HepG2 (cell line): Measurements from ENCODE around the gene PJA2. TPM values are rescaled to one million over a fixed set of nuclear protein-coding genes. Genes with fewer than 3 reads are reported as not detected.

Experiments used
- ATF7-NPFF ChIP-seq: sonication (generic); formaldehyde crosslinking; IDR thresholded peaks from 2 replicates; pipeline ENCODE4 v1.8.1; 2023; ENCODE audit warnings: mild to moderate bottlenecking, low read depth, missing genetic modification reagents, moderate library complexity
- DMAP1 ChIP-seq: IDR thresholded peaks from 2 replicates; pipeline ENCODE4 v1.6.1; 2016
- ELF4 ChIP-seq: sonication (generic); formaldehyde crosslinking; IDR thresholded peaks from 2 replicates; pipeline ENCODE4 v1.5.0; 2020; ENCODE audit warnings: missing genetic modification reagents, mild to moderate bottlenecking, moderate library complexity, borderline replicate concordance
- GTF3A ChIP-seq: sonication (generic); formaldehyde crosslinking; conservative IDR thresholded peaks from 2 replicates; pipeline ENCODE4 v1.4.0; 2020; ENCODE audit warnings: mild to moderate bottlenecking, missing genetic modification reagents
- KDM2A ChIP-seq: sonication (generic); formaldehyde crosslinking; IDR thresholded peaks from 2 replicates; pipeline ENCODE4 v1.4.0; 2020; ENCODE audit warnings: low read depth, missing genetic modification reagents, borderline replicate concordance
- MED1 ChIP-seq: sonication (generic); formaldehyde crosslinking; IDR thresholded peaks from 2 replicates; pipeline ENCODE4 v1.4.0; 2020; ENCODE audit warnings: missing genetic modification reagents
- NR1H2 ChIP-seq: sonication (generic); formaldehyde crosslinking; IDR thresholded peaks from 2 replicates; pipeline ENCODE4 v1.8.1; 2022; ENCODE audit warnings: low read depth, missing genetic modification reagents, borderline replicate concordance
- POGZ ChIP-seq: sonication (generic); formaldehyde crosslinking; IDR thresholded peaks from 2 replicates; pipeline ENCODE4 v1.4.0; 2020; ENCODE audit warnings: mild to moderate bottlenecking, missing genetic modification reagents
- SIN3B ChIP-seq: fragments of 150-350 bp; IDR thresholded peaks from 2 replicates; pipeline ENCODE4 v1.6.1; 2014; ENCODE audit warnings: low read length
- SMARCC2 ChIP-seq: fragments of 450-650 bp; IDR thresholded peaks from 2 replicates; pipeline ENCODE4 v1.6.1; 2017; ENCODE audit warnings: antibody characterized with exemption, mild to moderate bottlenecking
- SOX6 ChIP-seq, 2 experiments: fragments of 450-650 bp in 1 of 2; sonication (generic) in 1 of 2; formaldehyde crosslinking in 1 of 2; IDR thresholded peaks; 2 replicates each; pipeline versions ENCODE4 v1.4.0 to v1.6.1; 2017 to 2020; ENCODE audit warnings: antibody characterized with exemption in 1 of 2, mild to moderate bottlenecking in 1 of 2, missing genetic modification reagents in 1 of 2
- SP1 ChIP-seq, 2 experiments: fragments of 450-650 bp in 1 of 2; sonication (generic) in 1 of 2; formaldehyde crosslinking in 1 of 2; IDR thresholded peaks; 2 replicates each; pipeline versions ENCODE4 v1.4.0 to v1.6.1; 2016 to 2020; ENCODE audit warnings: missing genetic modification reagents in 1 of 2
- SRF ChIP-seq: IDR thresholded peaks from 2 replicates; pipeline ENCODE4 v1.6.1; 2011; ENCODE audit warnings: mild to moderate bottlenecking, low read depth, low read length, moderate library complexity
- ZNF17 ChIP-seq: sonication (generic); formaldehyde crosslinking; IDR thresholded peaks from 2 replicates; pipeline ENCODE4 v1.5.0; 2020; ENCODE audit warnings: mild to moderate bottlenecking, missing genetic modification reagents
- ZNF264 ChIP-seq: sonication (generic); formaldehyde crosslinking; IDR thresholded peaks from 2 replicates; pipeline ENCODE4 v1.4.0; 2020; ENCODE audit warnings: missing genetic modification reagents
- ZNF329 ChIP-seq: sonication (generic); formaldehyde crosslinking; IDR thresholded peaks from 2 replicates; pipeline ENCODE4 v1.9.0; 2021; ENCODE audit warnings: low read depth, mild to moderate bottlenecking, missing genetic modification reagents
- polyA plus RNA-seq, 8 experiments: library from polyadenylated mRNA; depleted of rRNA in 3 of 8; stranded (reverse) in 7 of 8; unstranded in 1 of 8; fragments of >200 nt; fragmentation: Illumina TruSeq in 4 of 8; extraction: Trizol in 4 of 8; gene quantifications; 2 replicates each; pipeline versions ENCODE4 v1.2.1 to v1.2.3, GENCODE V29; 2011 to 2016; ENCODE audit warnings: low read depth in 4 of 8, missing spikeins in 1 of 8, mixed read lengths in 1 of 8; ENCODE audit not compliant: insufficient read depth in 1 of 8
- total RNA-seq, 5 experiments: library from RNA; depleted of rRNA; stranded (reverse); fragments of >200 nt; fragmentation: Illumina TruSeq; extraction: Trizol; gene quantifications; 2 replicates each; pipeline ENCODE4 v1.2.3, GENCODE V29; 2016; ENCODE audit warnings: low read depth in 1 of 5
- TF ChIP-seq, protein P1 (sequence below): sonication (generic); formaldehyde crosslinking; IDR thresholded peaks from 2 replicates; pipeline ENCODE4 v1.4.0; 2020; ENCODE audit warnings: low read depth, missing genetic modification reagents
- TF ChIP-seq, protein P2 (sequence below): sonication (generic); formaldehyde crosslinking; IDR thresholded peaks from 2 replicates; pipeline ENCODE4 v1.5.0; 2020; ENCODE audit warnings: mild to moderate bottlenecking, missing genetic modification reagents, moderate library complexity
- TF ChIP-seq, protein P3 (sequence below): sonication (generic); formaldehyde crosslinking; IDR thresholded peaks from 2 replicates; pipeline ENCODE4 v1.4.0; 2020; ENCODE audit warnings: missing genetic modification reagents, mild to moderate bottlenecking, borderline replicate concordance
- TF ChIP-seq, protein P4 (sequence below): sonication (generic); formaldehyde crosslinking; IDR thresholded peaks from 2 replicates; pipeline ENCODE4 v1.8.0; 2022; ENCODE audit warnings: mild to moderate bottlenecking, missing genetic modification reagents

Gene PJA2
- total and polyA plus RNA-seq, 2 of the 13 experiments (the other 11 are each of a cell fraction or from before 2014, with no cell fraction given), result 39.4 to 41.4 TPM

DNA sequence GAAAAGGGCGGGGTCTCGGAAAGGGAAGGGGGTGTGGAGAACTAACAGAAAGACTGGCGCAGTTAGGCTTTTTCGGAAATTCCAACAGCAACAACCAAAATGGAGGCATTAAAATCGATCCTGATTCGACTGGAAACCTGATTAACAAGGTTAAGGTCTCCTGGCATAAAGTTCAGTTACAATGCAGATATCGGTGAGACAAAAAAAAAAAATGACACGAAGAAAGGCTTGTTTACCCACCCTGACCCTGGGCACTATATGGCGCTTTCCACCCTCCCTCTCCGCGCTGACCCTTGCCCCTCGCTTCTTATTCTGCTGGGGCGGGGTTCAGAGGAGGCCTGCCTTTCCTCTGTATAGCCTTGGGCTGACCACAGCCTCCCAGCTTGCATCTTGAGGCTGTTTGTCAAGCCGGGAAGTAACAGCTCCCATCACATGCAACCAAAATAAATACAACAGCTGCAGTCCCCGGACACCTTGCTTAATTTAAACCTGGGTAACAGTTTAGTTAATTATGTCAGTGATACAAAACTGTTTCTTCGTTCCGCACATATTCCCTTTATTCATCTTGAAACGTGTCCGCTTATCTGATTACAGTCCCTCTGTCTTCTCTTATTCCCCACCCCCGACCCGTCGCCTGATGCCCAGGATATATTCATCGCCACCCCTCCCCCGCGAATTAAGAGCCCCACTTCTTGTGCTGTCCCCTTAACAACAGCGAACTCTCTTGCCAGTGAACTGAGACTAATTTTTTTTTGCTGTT is 795 bp upstream of the PJA2 start (continued):
- TF ChIP-seq, protein P1, sequence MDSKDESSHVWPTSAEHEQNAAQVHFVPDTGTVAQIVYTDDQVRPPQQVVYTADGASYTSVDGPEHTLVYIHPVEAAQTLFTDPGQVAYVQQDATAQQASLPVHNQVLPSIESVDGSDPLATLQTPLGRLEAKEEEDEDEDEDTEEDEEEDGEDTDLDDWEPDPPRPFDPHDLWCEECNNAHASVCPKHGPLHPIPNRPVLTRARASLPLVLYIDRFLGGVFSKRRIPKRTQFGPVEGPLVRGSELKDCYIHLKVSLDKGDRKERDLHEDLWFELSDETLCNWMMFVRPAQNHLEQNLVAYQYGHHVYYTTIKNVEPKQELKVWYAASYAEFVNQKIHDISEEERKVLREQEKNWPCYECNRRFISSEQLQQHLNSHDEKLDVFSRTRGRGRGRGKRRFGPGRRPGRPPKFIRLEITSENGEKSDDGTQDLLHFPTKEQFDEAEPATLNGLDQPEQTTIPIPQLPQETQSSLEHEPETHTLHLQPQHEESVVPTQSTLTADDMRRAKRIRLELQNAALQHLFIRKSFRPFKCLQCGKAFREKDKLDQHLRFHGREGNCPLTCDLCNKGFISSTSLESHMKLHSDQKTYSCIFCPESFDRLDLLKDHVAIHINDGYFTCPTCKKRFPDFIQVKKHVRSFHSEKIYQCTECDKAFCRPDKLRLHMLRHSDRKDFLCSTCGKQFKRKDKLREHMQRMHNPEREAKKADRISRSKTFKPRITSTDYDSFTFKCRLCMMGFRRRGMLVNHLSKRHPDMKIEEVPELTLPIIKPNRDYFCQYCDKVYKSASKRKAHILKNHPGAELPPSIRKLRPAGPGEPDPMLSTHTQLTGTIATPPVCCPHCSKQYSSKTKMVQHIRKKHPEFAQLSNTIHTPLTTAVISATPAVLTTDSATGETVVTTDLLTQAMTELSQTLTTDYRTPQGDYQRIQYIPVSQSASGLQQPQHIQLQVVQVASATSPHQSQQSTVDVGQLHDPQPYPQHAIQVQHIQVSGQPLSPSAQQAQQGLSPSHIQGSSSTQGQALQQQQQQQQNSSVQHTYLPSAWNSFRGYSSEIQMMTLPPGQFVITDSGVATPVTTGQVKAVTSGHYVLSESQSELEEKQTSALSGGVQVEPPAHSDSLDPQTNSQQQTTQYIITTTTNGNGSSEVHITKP, result peak; percentile 64; the same call in 1 of the 2 replicates
- no peak for TF ChIP-seq ZNF329 (CRISPR knock-in tag)
- no peak; the same call in 1 of the 2 replicates for TF ChIP-seq MED1
- 0 out of 2 replicates have a peak, but pooled peaks have one; percentile 61 for TF ChIP-seq ZNF264 (CRISPR knock-in tag)
- TF ChIP-seq DMAP1 (CRISPR knock-in tag), result peak; percentile 63; the same call in 1 of the 2 replicates
- no peak for TF ChIP-seq GTF3A (CRISPR knock-in tag)
- no peak for TF ChIP-seq SIN3B
- no peak for TF ChIP-seq ATF7-NPFF (CRISPR knock-in tag)
- TF ChIP-seq ZNF17 (CRISPR knock-in tag), result no peak
- TF ChIP-seq POGZ (CRISPR knock-in tag), result peak; percentile 4; the same call in 1 of the 2 replicates
- TF ChIP-seq NR1H2 (CRISPR knock-in tag), result no peak
- TF ChIP-seq SP1 (IDR thresholded peaks at IDR 0.05), result no peak
- no peak for TF ChIP-seq SP1 (CRISPR knock-in tag; IDR thresholded peaks at IDR 0.05)
- TF ChIP-seq, protein P2, sequence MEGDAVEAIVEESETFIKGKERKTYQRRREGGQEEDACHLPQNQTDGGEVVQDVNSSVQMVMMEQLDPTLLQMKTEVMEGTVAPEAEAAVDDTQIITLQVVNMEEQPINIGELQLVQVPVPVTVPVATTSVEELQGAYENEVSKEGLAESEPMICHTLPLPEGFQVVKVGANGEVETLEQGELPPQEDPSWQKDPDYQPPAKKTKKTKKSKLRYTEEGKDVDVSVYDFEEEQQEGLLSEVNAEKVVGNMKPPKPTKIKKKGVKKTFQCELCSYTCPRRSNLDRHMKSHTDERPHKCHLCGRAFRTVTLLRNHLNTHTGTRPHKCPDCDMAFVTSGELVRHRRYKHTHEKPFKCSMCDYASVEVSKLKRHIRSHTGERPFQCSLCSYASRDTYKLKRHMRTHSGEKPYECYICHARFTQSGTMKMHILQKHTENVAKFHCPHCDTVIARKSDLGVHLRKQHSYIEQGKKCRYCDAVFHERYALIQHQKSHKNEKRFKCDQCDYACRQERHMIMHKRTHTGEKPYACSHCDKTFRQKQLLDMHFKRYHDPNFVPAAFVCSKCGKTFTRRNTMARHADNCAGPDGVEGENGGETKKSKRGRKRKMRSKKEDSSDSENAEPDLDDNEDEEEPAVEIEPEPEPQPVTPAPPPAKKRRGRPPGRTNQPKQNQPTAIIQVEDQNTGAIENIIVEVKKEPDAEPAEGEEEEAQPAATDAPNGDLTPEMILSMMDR (CRISPR knock-in tag), result peak; percentile 2; the same call in 1 of the 2 replicates
- 0 out of 2 replicates have a peak, but pooled peaks have one; percentile 49 for TF ChIP-seq ELF4 (CRISPR knock-in tag)
- TF ChIP-seq SOX6 (IDR thresholded peaks at IDR 0.05), result no peak
- peak; percentile 70; the same call in 1 of the 2 replicates for TF ChIP-seq SOX6 (CRISPR knock-in tag; IDR thresholded peaks at IDR 0.05)
- TF ChIP-seq, protein P3, sequence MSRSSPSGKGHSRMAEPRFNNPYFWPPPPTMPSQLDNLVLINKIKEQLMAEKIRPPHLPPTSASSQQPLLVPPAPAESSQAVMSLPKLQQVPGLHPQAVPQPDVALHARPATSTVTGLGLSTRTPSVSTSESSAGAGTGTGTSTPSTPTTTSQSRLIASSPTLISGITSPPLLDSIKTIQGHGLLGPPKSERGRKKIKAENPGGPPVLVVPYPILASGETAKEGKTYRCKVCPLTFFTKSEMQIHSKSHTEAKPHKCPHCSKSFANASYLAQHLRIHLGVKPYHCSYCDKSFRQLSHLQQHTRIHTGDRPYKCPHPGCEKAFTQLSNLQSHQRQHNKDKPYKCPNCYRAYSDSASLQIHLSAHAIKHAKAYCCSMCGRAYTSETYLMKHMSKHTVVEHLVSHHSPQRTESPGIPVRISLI (CRISPR knock-in tag), result peak; percentile 78; the same call in 1 of the 2 replicates
- no peak for TF ChIP-seq SMARCC2
- TF ChIP-seq, protein P4, sequence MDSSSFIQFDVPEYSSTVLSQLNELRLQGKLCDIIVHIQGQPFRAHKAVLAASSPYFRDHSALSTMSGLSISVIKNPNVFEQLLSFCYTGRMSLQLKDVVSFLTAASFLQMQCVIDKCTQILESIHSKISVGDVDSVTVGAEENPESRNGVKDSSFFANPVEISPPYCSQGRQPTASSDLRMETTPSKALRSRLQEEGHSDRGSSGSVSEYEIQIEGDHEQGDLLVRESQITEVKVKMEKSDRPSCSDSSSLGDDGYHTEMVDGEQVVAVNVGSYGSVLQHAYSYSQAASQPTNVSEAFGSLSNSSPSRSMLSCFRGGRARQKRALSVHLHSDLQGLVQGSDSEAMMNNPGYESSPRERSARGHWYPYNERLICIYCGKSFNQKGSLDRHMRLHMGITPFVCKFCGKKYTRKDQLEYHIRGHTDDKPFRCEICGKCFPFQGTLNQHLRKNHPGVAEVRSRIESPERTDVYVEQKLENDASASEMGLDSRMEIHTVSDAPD (CRISPR knock-in tag), result no peak; the same call in 1 of the 2 replicates
- TF ChIP-seq KDM2A (CRISPR knock-in tag), result no peak
- TF ChIP-seq SRF, result no peak
